Neural progenitor cell (in vitro differentiated cells): ENCODE measurements around the gene SPSB1.

Experiments used
- CTCF ChIP-seq: fragments of 200-600 bp; sonication (generic); IDR thresholded peaks from 2 replicates; pipeline ENCODE4 v1.5.1; 2017; ENCODE audit warnings: antibody characterized with exemption, mild to moderate bottlenecking
- EZH2 ChIP-seq: fragments of 200-600 bp; sonication (generic); IDR thresholded peaks from 2 replicates; pipeline ENCODE4 v1.6.1; 2017; ENCODE audit warnings: antibody characterized with exemption, mild to moderate bottlenecking, moderate library complexity
- EZH2phosphoT487 ChIP-seq: fragments of 200-600 bp; sonication (generic); IDR thresholded peaks from 2 replicates; pipeline ENCODE4 v1.6.1; 2017; ENCODE audit warnings: antibody characterized with exemption

- no peak for TF ChIP-seq CTCF
- no peak for TF ChIP-seq EZH2
- TF ChIP-seq EZH2phosphoT487 = no peak
Measured at GRCh38 chr1:9400425-9401079, 107.9 kb downstream of the SPSB1 start.
